ENCODE data around the gene BPI. TPM values are rescaled to one million over a fixed set of nuclear protein-coding genes. Genes with fewer than 3 reads are reported as not detected.

Gene BPI
- total RNA-seq, 2 experiments from 2014 or later: not detected

GRCh38 chr20:38260025-38260377 is 44.0 kb upstream of the BPI start:
- Histone ChIP-seq H3K4me1 (ENCODE audit: insufficient read depth, low read length, poor library complexity, severe bottlenecking) (no peaks in the 10 kb centered on the region), H3K36me3 (ENCODE audit: insufficient read depth, low read length) (no peaks in the 10 kb centered on the region), H4K20me1 (ENCODE audit: insufficient read depth, low read length) (no peaks in the 10 kb centered on the region), H3K27ac (ENCODE audit: low read depth, low read length, poor library complexity, severe bottlenecking) (no peak overlapping the region), H3K9me3 (ENCODE audit: low read length) (no peaks in the 10 kb centered on the region), H3K9me2 (ENCODE audit: insufficient read depth, low read length) (no peaks in the 10 kb centered on the region), H3K4me2 (ENCODE audit: low read length) (no peak overlapping the region), H3K79me2 (ENCODE audit: insufficient read depth, low read depth, low read length) (no peaks in the 10 kb centered on the region), H3K4me3 (ENCODE audit: low read depth, low read length, poor library complexity, severe bottlenecking) (no peak overlapping the region), H2AFZ (ENCODE audit: low read length) (no peak overlapping the region)
- intact Hi-C loops (cut with micrococcal nuclease; ENCODE audit: unreplicated experiment): no loop called here
- DNase-seq (ENCODE audit: low spot score): no peak
- POLR2A ChIA-PET: interaction anchor here (0.7 kb wide), 1 partner anchor 303 kb away, joined by 3 read pairs; no protein-coding TSS in a partner anchor
- CTCF ChIA-PET (ENCODE audit: unreplicated experiment): no interaction called here
- TF ChIP-seq EZH2phosphoT487 (IDR thresholded peaks at IDR 0.05; ENCODE audit: borderline replicate concordance, low read depth, low read length) (no peak), CTCF (conservative IDR thresholded peaks at IDR 0.05; ENCODE audit: low read length) (no peak)
- BruUV-seq (replicated peaks): no TSS peak

GRCh38 chr20:38260378-38261053 is 43.4 kb upstream of the BPI start, which contains the start of gene KIAA1755:
TSS of gene KIAA1755 (minus strand) at chr20:38260735. CDS start at chr20:38260500, 235 bp downstream.
- Histone ChIP-seq H3K4me1 (ENCODE audit: insufficient read depth, low read length, poor library complexity, severe bottlenecking) (no peaks in the 10 kb centered on the region), H3K4me2 (ENCODE audit: low read length) (no peak within 1 kb of the TSS), H3K9me3 (ENCODE audit: low read length) (no peaks in the 10 kb centered on the region), H3K36me3 (ENCODE audit: insufficient read depth, low read length) (no peaks in the 10 kb centered on the region), H3K4me3 (ENCODE audit: low read depth, low read length, poor library complexity, severe bottlenecking) (no peak within 1 kb of the TSS), H4K20me1 (ENCODE audit: insufficient read depth, low read length) (no peaks in the 10 kb centered on the region), H3K27ac (ENCODE audit: low read depth, low read length, poor library complexity, severe bottlenecking) (no peak within 1 kb of the TSS), H3K9me2 (ENCODE audit: insufficient read depth, low read length) (no peaks in the 10 kb centered on the region), H3K79me2 (ENCODE audit: insufficient read depth, low read depth, low read length) (no peaks in the 10 kb centered on the region), H2AFZ (ENCODE audit: low read length) (no peak within 1 kb of the TSS)
- BruUV-seq (replicated peaks): no TSS peak
- no peak for TF ChIP-seq EZH2phosphoT487 (IDR thresholded peaks at IDR 0.05; ENCODE audit: borderline replicate concordance, low read depth, low read length)
- no peak for TF ChIP-seq CTCF (conservative IDR thresholded peaks at IDR 0.05; ENCODE audit: low read length)
- intact Hi-C loops (cut with micrococcal nuclease; ENCODE audit: unreplicated experiment): no loop called here
- no peak for DNase-seq (ENCODE audit: low spot score)
- ChIA-PET POLR2A (interaction anchor here (0.7 kb wide), 1 partner anchor 304 kb away, joined by 3 read pairs; no protein-coding TSS in a partner anchor), CTCF (ENCODE audit: unreplicated experiment) (no interaction called here)

- POLR2A ChIA-PET: no interaction called here
- TF ChIP-seq EZH2phosphoT487 (IDR thresholded peaks at IDR 0.05; ENCODE audit: borderline replicate concordance, low read depth, low read length): no peak
- TF ChIP-seq CTCF (conservative IDR thresholded peaks at IDR 0.05; ENCODE audit: low read length): no peak
- Histone ChIP-seq H3K9me2 (ENCODE audit: insufficient read depth, low read length) (no peaks in the 10 kb centered on the region), H3K36me3 (ENCODE audit: insufficient read depth, low read length) (no peaks in the 10 kb centered on the region), H4K20me1 (ENCODE audit: insufficient read depth, low read length) (no peaks in the 10 kb centered on the region), H3K4me1 (ENCODE audit: insufficient read depth, low read length, poor library complexity, severe bottlenecking) (no peaks in the 10 kb centered on the region), H2AFZ (ENCODE audit: low read length) (no peak overlapping the region), H3K79me2 (ENCODE audit: insufficient read depth, low read depth, low read length) (no peaks in the 10 kb centered on the region), H3K4me3 (ENCODE audit: low read depth, low read length, poor library complexity, severe bottlenecking) (no peak overlapping the region), H3K9me3 (ENCODE audit: low read length) (no peaks in the 10 kb centered on the region), H3K4me2 (ENCODE audit: low read length) (no peak overlapping the region), H3K27ac (ENCODE audit: low read depth, low read length, poor library complexity, severe bottlenecking) (no peak overlapping the region)
- BruUV-seq (replicated peaks): no TSS peak
- CTCF ChIA-PET (ENCODE audit: unreplicated experiment): no interaction called here
- intact Hi-C loops (cut with micrococcal nuclease; ENCODE audit: unreplicated experiment): no loop called here
- DNase-seq (ENCODE audit: low spot score): no peak
These were observed 42.9 kb upstream of the BPI start for GRCh38 chr20:38261054-38261390.

Measured in OCI-LY7 (cell line).